AG09309 (cell line): Measurements from ENCODE around the gene ANO6.
"Not testable (repeated sequence)": the region's sequence is repeated elsewhere in the genome, so short reads cannot be mapped to it uniquely, and the experiment has no call there.

Experiments
- DNase-seq: peaks from one replicate; pipeline ENCODE4 v3.0.0-alpha.2; 2010; ENCODE audit warnings: low read depth
- H3K4me3 ChIP-seq: 2 replicates; pipeline ENCODE4 v1.5.1; 2011; ENCODE audit warnings: mild to moderate bottlenecking, low read depth, low read length, moderate library complexity; ENCODE audit not compliant: control insufficient read depth
- CTCF ChIP-seq: IDR thresholded peaks from 2 replicates; pipeline ENCODE4 v1.5.1; 2011; ENCODE audit warnings: mild to moderate bottlenecking, low read depth, low read length, inconsistent platforms; ENCODE audit not compliant: insufficient read depth, control insufficient read depth; ENCODE audit errors: missing control alignments

ANO6 gene, protein sequence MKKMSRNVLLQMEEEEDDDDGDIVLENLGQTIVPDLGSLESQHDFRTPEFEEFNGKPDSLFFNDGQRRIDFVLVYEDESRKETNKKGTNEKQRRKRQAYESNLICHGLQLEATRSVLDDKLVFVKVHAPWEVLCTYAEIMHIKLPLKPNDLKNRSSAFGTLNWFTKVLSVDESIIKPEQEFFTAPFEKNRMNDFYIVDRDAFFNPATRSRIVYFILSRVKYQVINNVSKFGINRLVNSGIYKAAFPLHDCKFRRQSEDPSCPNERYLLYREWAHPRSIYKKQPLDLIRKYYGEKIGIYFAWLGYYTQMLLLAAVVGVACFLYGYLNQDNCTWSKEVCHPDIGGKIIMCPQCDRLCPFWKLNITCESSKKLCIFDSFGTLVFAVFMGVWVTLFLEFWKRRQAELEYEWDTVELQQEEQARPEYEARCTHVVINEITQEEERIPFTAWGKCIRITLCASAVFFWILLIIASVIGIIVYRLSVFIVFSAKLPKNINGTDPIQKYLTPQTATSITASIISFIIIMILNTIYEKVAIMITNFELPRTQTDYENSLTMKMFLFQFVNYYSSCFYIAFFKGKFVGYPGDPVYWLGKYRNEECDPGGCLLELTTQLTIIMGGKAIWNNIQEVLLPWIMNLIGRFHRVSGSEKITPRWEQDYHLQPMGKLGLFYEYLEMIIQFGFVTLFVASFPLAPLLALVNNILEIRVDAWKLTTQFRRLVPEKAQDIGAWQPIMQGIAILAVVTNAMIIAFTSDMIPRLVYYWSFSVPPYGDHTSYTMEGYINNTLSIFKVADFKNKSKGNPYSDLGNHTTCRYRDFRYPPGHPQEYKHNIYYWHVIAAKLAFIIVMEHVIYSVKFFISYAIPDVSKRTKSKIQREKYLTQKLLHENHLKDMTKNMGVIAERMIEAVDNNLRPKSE

DNA sequence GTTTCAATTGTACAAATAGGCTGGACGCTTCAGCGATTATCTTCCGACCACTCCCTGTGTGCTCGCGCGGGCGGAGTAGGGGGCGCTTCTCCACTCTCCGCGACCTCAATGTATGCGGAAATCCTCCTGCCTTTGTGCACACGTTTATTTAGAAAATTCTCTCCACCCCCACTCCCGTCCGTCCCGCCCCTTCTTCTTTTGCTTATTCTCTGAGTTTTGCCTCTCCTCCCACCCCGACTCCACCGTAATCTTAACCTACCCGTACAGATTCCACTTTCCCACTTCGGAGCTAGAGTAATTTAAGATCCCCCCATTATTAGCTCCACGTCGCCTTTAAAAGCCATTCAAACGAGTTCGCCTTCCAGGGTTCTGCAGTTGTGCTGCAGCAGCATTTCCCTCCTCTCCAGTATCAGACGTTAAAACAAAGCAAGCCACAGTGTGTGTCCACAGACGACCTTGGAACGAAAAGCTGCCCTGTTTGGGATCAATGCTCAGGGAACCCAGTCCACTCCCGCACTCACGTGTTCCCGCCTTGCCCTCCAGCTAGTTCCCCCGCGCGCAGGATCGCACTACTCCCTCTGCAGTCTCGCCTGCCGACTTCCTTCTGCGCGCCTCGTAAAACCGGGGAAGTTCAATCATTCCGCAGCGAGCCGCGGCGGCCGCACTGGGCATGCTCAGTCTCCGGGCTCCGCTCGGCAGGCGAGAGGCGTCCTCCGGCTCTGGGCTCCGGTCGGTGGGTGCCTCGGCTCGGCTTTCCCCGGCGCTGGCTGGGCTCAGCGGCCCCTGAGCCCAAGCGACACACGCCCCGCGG, at the start of gene ANO6:
ANO6 (plus strand) TSS at position 677 of the 811 bp plus-strand sequence. CDS start 227 bp downstream, outside the sequence.
- no peak for DNase-seq

GRCh38 chr12:45168976-45169375, 46.9 kb upstream of the ANO6 start:
- DNase-seq, result no peak
- no peak for TF ChIP-seq CTCF
- H3K4me3 ChIP-seq, result no peak overlapping the region

More for the DNA sequence above, at the start of gene ANO6:
- TF ChIP-seq CTCF, result peak; percentile 30
- peak within 1 kb of the TSS; percentile 75 for H3K4me3 ChIP-seq

DNA sequence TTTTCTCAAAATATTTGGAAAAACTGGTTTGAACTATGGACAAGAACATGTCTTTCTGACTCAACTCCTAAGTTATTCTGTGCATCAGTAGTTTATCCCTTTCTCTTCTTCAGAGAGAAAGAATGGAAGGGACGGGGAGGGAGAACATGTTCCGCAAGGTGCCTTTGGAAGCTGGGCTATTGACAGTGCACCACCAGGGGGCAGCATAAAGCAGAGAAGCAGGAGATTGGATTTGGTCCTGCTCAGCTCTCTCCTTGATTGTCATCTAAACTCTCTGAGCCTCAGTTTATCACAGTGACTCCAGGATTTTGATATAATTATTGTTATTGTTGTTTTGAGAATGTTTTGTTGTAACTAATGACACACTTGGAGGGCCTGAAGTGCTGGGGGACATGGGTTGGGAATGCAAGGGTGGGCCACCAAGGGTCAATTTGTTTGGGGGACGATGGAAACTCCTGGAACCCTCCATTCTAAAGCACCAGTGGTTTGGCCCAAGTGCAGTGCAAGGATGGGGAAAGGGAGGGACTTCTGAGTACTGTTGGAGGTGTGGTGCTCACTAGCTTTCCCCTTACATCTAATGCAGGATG, 45.3 kb upstream of the ANO6 start:
- H3K4me3 ChIP-seq, result no peak overlapping the region
- peak; percentile 93 for TF ChIP-seq CTCF
- DNase-seq, result peak; percentile 32

GRCh38 chr12:45173293-45173692, 42.6 kb upstream of the ANO6 start:
- not testable (repeated sequence) for H3K4me3 ChIP-seq, DNase-seq

DNA sequence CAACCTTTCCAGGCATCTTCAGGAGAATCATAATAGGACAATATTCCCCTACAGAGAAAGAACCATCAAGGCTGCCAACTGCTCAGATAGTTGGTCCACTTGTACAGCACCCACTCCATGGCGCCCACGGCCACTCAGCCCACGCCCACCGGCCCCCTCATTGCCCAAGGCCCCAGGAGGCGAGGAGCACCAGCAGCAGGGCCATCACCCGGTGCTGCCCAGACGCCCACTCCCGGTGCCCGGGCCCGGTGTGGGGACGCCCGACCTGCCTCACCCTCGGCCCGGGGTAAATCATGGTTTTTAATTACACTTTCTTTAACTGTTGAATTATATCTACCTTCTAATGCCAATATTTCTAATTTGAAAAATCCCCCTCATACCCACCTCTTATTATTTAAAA, 41.3 kb upstream of the ANO6 start:
- no peak overlapping the region for H3K4me3 ChIP-seq
- DNase-seq, result no peak
- no peak for TF ChIP-seq CTCF

GRCh38 chr12:45178771-45179170, 37.1 kb upstream of the ANO6 start:
- H3K4me3 ChIP-seq, result no peak overlapping the region
- no peak for DNase-seq
- TF ChIP-seq CTCF, result no peak
